ENCODE measurements around the gene CCR9. TPM values are rescaled to one million over a fixed set of nuclear protein-coding genes. Genes with fewer than 3 reads are reported as not detected.

CCR9 gene
- total RNA-seq, 4 donors from 2014 or later, result 0.78 TPM; not detected in 3

GRCh38 chr3:45896956-45897355 is 10.6 kb downstream of the CCR9 start:
- H3K4me1 ChIP-seq, result no peaks in the 10 kb centered on the region
- no peaks in the 10 kb centered on the region for H3K27me3 ChIP-seq
- H3K4me3 ChIP-seq, result no peak overlapping the region
- 51 to 63% methylated on average over 3 of the region's 3 CpGs for WGBS, 2 donors
- no peak for DNase-seq (ENCODE audit: low spot score in 2 of 2)
- no peak overlapping the region for H3K27ac ChIP-seq
- H3K36me3 ChIP-seq, result no peaks in the 10 kb centered on the region
- no peak for TF ChIP-seq CTCF (IDR thresholded peaks at IDR 0.05)
- TF ChIP-seq EP300 (IDR thresholded peaks at IDR 0.05), result no peak
- no peak for TF ChIP-seq POLR2A (IDR thresholded peaks at IDR 0.05)
- no peaks in the 10 kb centered on the region for H3K9me3 ChIP-seq

- WGBS, 2 donors, result 88 to 91% methylated on average over 3 of the region's 3 CpGs
These were observed 18.6 kb downstream of the CCR9 start for GRCh38 chr3:45904931-45905330.

GRCh38 chr3:45905755-45906154 is 19.4 kb downstream of the CCR9 start:
- H3K27me3 ChIP-seq, result no peaks in the 10 kb centered on the region
- peaks cover 0 to 48% (median 0%) of the 10 kb centered on the region in 3 donors for H3K36me3 ChIP-seq
- no peak for TF ChIP-seq POLR2A (IDR thresholded peaks at IDR 0.05)
- TF ChIP-seq EP300 (IDR thresholded peaks at IDR 0.05), result no peak
- TF ChIP-seq CTCF (IDR thresholded peaks at IDR 0.05), result no peak
- WGBS, 2 donors, result 75 to 83% methylated on average over 2 to 3 of the region's 3 CpGs
- DNase-seq (ENCODE audit: low spot score in 2 of 2), result no peak
- H3K9me3 ChIP-seq, result no peaks in the 10 kb centered on the region
- H3K4me1 ChIP-seq, result no peaks in the 10 kb centered on the region
- no peak overlapping the region for H3K4me3 ChIP-seq
- no peak overlapping the region for H3K27ac ChIP-seq

More at GRCh38 chr3:45904931-45905330, 18.6 kb downstream of the CCR9 start:
- Histone ChIP-seq H3K4me1 (no peaks in the 10 kb centered on the region), H3K27me3 (no peaks in the 10 kb centered on the region), H3K36me3 (peaks cover 0 to 43% (median 0%) of the 10 kb centered on the region in 3 donors), H3K9me3 (no peaks in the 10 kb centered on the region), H3K4me3 (no peak overlapping the region), H3K27ac (no peak overlapping the region)
- TF ChIP-seq EP300 (IDR thresholded peaks at IDR 0.05), result no peak
- TF ChIP-seq CTCF (IDR thresholded peaks at IDR 0.05), result no peak
- no peak for TF ChIP-seq POLR2A (IDR thresholded peaks at IDR 0.05)
- DNase-seq (ENCODE audit: low spot score in 2 of 2), result no peak

- Histone ChIP-seq H3K4me3 (no peak overlapping the region), H3K27ac (no peak overlapping the region), H3K27me3 (no peaks in the 10 kb centered on the region), H3K9me3 (no peaks in the 10 kb centered on the region), H3K36me3 (peaks cover 0 to 51% (median 0%) of the 10 kb centered on the region in 3 donors), H3K4me1 (no peaks in the 10 kb centered on the region)
- DNase-seq (ENCODE audit: low spot score in 2 of 2), result peak in 1 of 2 donors; percentile 10
- 72 to 74% methylated on average over 9 of the region's 9 CpGs for WGBS, 2 donors
- TF ChIP-seq POLR2A (IDR thresholded peaks at IDR 0.05), result no peak
- TF ChIP-seq CTCF (IDR thresholded peaks at IDR 0.05), result peak in 1 of 5 experiments; percentile 27
These were observed 20.5 kb downstream of the CCR9 start for GRCh38 chr3:45906681-45907407.
